GM19025 (cell line): Measurements from ENCODE around the gene ACBD5.
"Not testable (repeated sequence)": the region's sequence is repeated elsewhere in the genome, so short reads cannot be mapped to it uniquely, and the experiment has no call there.

Experiments used
- ATAC-seq: cut with Tn5 transposase; IDR thresholded peaks from one replicate; pipeline ENCODE4 v1.9.1; 2021; ENCODE audit warnings: mild to moderate bottlenecking, low read depth, moderate library complexity; ENCODE audit not compliant: unreplicated experiment

The ACBD5 gene

GRCh38 chr10:27241652-27242472 is 1.3 kb upstream of the ACBD5 start:
- peak; percentile 62 for ATAC-seq

- ATAC-seq: peak; percentile 9
These were observed 534 bp upstream of the ACBD5 start for GRCh38 chr10:27241010-27241651.

- ATAC-seq: not testable (repeated sequence)
These were observed 3.1 kb downstream of the ACBD5 start for GRCh38 chr10:27237531-27237930.

- ATAC-seq: not testable (repeated sequence)
These were observed 3.9 kb downstream of the ACBD5 start for GRCh38 chr10:27236589-27237128.

- ATAC-seq: no peak
These were observed 4.9 kb downstream of the ACBD5 start for GRCh38 chr10:27235706-27236105.

- ATAC-seq: no peak
These were observed 10.6 kb downstream of the ACBD5 start for GRCh38 chr10:27230022-27230421.

GRCh38 chr10:27225642-27226257 is 14.8 kb downstream of the ACBD5 start:
- no peak for ATAC-seq

- ATAC-seq: no peak
These were observed 15.5 kb downstream of the ACBD5 start for GRCh38 chr10:27225011-27225590.

- ATAC-seq: no peak
These were observed 16.6 kb downstream of the ACBD5 start for GRCh38 chr10:27223964-27224363.

- ATAC-seq: no peak
These were observed 33.2 kb downstream of the ACBD5 start for GRCh38 chr10:27207350-27207749.

- no peak for ATAC-seq
These were observed 36.8 kb downstream of the ACBD5 start for GRCh38 chr10:27203806-27204205.

GRCh38 chr10:27197980-27198620 is 42.5 kb downstream of the ACBD5 start:
- ATAC-seq: no peak

GRCh38 chr10:27192284-27192683 is 48.3 kb downstream of the ACBD5 start:
- no peak for ATAC-seq

- ATAC-seq: no peak
These were observed 50.1 kb downstream of the ACBD5 start for GRCh38 chr10:27190508-27190907.

- ATAC-seq: no peak
These were observed 51.7 kb downstream of the ACBD5 start for GRCh38 chr10:27188897-27189296.

- ATAC-seq: no peak
These were observed 52.3 kb downstream of the ACBD5 start for GRCh38 chr10:27188259-27188658.

- ATAC-seq: no peak
These were observed 70.7 kb downstream of the ACBD5 start for GRCh38 chr10:27169849-27170248.

GRCh38 chr10:27158421-27158820 is 82.2 kb downstream of the ACBD5 start:
- no peak for ATAC-seq

- ATAC-seq: no peak
These were observed 83.4 kb downstream of the ACBD5 start for GRCh38 chr10:27157150-27157549.

- not testable (repeated sequence) for ATAC-seq
These were observed 84.0 kb downstream of the ACBD5 start for GRCh38 chr10:27156566-27156965.
